OCI-LY7 (cell line): Measurements from ENCODE around the gene HSPB6. TPM values are rescaled to one million over a fixed set of nuclear protein-coding genes. Genes with fewer than 3 reads are reported as not detected.
A peak's percentile ranks its signal among the peaks of the same experiment; 100 is the strongest.

Source experiments
- BruUV-seq: library from RNA; stranded (reverse); fragments of 400-500 nt; replicated peaks from 2 replicates; lab custom pipeline; 2021; lab: Mats Ljungman, UMichigan
- CTCF ChIA-PET: fragments of 300-600 bp; sonication (Branson Sonifier 250); formaldehyde crosslinking; loops from one replicate; lab custom pipeline; 2022; ENCODE audit warnings: antibody characterized with exemption; ENCODE audit not compliant: unreplicated experiment; lab: Charles Lee
- POLR2A ChIA-PET: fragments of 300-600 bp; sonication (Branson Sonifier 250); formaldehyde crosslinking; loops from one replicate; lab custom pipeline; 2022; ENCODE audit warnings: antibody characterized with exemption; lab: Charles Lee
- DNase-seq: peaks from one replicate; pipeline ENCODE4 v3.0.0-alpha.2; 2015; ENCODE audit warnings: low spot score
- H2AFZ ChIP-seq: fragments of 200-600 bp; sonication (generic), shearing (Covaris generic); 2 replicates; pipeline ENCODE4 v1.6.1; 2014; ENCODE audit warnings: mild to moderate bottlenecking, antibody characterized with exemption, low read length, moderate library complexity
- H3K27ac ChIP-seq: fragments of 200-600 bp; sonication (generic); 2 replicates; pipeline ENCODE4 v1.5.1; 2014; ENCODE audit warnings: mixed run types, low read depth, mild to moderate bottlenecking, moderate library complexity, low read length, inconsistent platforms; ENCODE audit not compliant: poor library complexity, severe bottlenecking
- H3K36me3 ChIP-seq: fragments of 200-600 bp; sonication (generic); 2 replicates; pipeline ENCODE4 v1.6.1; 2014; ENCODE audit warnings: mild to moderate bottlenecking, antibody characterized with exemption, low read length, moderate library complexity, mixed read lengths; ENCODE audit not compliant: insufficient read depth
- H3K4me1 ChIP-seq: fragments of 200-600 bp; sonication (generic); 2 replicates; pipeline ENCODE4 v1.5.1; 2014; ENCODE audit warnings: mild to moderate bottlenecking, low read length; ENCODE audit not compliant: insufficient read depth, poor library complexity, severe bottlenecking
- H3K4me2 ChIP-seq: fragments of 200-600 bp; sonication (generic); 2 replicates; pipeline ENCODE4 v1.6.1; 2014; ENCODE audit warnings: mild to moderate bottlenecking, low read length
- H3K4me3 ChIP-seq: fragments of 200-600 bp; sonication (generic); 2 replicates; pipeline ENCODE4 v1.5.1; 2014; ENCODE audit warnings: mild to moderate bottlenecking, low read depth, low read length; ENCODE audit not compliant: poor library complexity, severe bottlenecking
- H3K79me2 ChIP-seq: fragments of 200-600 bp; sonication (generic); 2 replicates; pipeline ENCODE4 v1.6.1; 2016; ENCODE audit warnings: low read depth, mild to moderate bottlenecking, low read length, moderate library complexity, mixed read lengths; ENCODE audit not compliant: insufficient read depth
- H3K9me2 ChIP-seq: fragments of 200-600 bp; sonication (generic); 2 replicates; pipeline ENCODE4 v1.6.1; 2016; ENCODE audit warnings: mild to moderate bottlenecking, low read length, mixed read lengths; ENCODE audit not compliant: insufficient read depth
- H3K9me3 ChIP-seq: fragments of 200-600 bp; sonication (generic); 2 replicates; pipeline ENCODE4 v1.6.1; 2014; ENCODE audit warnings: mild to moderate bottlenecking, mixed run types, low read length, mixed read lengths
- H4K20me1 ChIP-seq: fragments of 200-600 bp; sonication (generic); 2 replicates; pipeline ENCODE4 v1.6.1; 2014; ENCODE audit warnings: mild to moderate bottlenecking, antibody characterized with exemption, low read length, moderate library complexity, mixed read lengths; ENCODE audit not compliant: insufficient read depth
- EZH2phosphoT487 ChIP-seq: fragments of 200-600 bp; sonication (generic); IDR thresholded peaks from 2 replicates; pipeline ENCODE4 v1.6.1; 2018; ENCODE audit warnings: low read depth, borderline replicate concordance, mild to moderate bottlenecking, mixed run types, antibody characterized with exemption, low read length, moderate library complexity, mixed read lengths
- intact Hi-C: fragments of 100-400 bp; cut with micrococcal nuclease; formaldehyde crosslinking; loops from one replicate; pipeline ENCODE4 v1.10.0; 2022; ENCODE audit not compliant: unreplicated experiment
- total RNA-seq, 2 experiments: library from RNA; depleted of rRNA in 1 of 2; stranded (reverse); fragments of >200 nt in 1 of 2; shearing (Covaris generic) in 1 of 2; gene quantifications; 2 replicates each; pipeline ENCODE4 v1.2.3, GENCODE V29; 2014 to 2022
- TF ChIP-seq, protein P1 (sequence below): fragments of 200-600 bp; sonication (generic); conservative IDR thresholded peaks from 2 replicates; pipeline ENCODE4 v1.5.1; 2014; ENCODE audit warnings: mild to moderate bottlenecking, antibody characterized with exemption, low read length, moderate library complexity, mixed read lengths

The HSPB6 gene
- total RNA-seq, 2 experiments from 2014 or later, result 1.7 TPM; not detected in 1

DNA sequence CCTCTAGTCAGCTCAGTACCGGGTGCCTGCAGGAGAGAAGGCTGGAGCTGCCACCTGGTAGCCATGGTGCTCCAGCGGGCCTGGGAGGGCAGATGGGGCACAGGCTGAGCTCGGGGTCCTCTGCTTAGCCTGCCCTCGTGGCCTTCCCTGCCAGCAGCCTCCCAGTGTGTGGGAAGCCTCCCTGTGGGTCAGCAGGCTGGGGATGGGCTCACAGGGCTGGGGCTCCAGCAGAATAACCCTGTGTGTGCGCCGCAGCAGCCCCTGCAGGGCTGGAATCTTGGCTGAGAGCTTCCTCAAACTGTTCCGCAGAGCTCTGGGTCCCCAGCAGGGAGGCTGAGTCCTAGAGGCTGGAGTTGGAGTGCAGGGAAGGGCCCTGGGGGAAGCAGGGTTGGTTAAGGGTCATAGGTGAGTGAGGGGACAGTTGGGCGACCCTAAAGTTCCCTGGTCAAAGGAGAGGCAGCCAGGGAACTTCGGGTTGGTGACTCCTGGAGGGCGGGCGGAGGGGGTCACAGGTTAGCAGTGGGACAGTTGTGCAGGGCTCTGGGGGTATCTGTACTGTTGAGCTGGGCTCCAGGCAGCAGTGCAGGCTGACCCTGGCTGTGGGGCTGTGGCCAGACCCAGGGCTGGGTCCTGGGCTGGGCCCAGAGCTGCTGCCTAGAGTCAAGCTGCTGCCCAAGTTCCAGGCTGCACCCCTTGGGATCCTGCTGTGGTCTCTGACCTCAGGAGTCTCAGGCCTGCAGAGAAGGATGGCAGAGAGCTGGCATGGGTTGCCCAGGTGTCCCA, 32.6 kb upstream of the HSPB6 start:
- H3K9me2 ChIP-seq, result no peaks in the 10 kb centered on the region
- H3K36me3 ChIP-seq, result no peaks in the 10 kb centered on the region
- ChIA-PET POLR2A (interaction anchor here (0.6 to 1.0 kb wide), 2 partner anchors 9 to 45 kb away, joined by 3 read pairs; no protein-coding TSS in a partner anchor), CTCF (no interaction called here)
- H4K20me1 ChIP-seq, result no peaks in the 10 kb centered on the region
- no peak for DNase-seq
- no peak overlapping the region for H2AFZ ChIP-seq
- no peak overlapping the region for H3K4me2 ChIP-seq
- no peak overlapping the region for H3K27ac ChIP-seq
- no peaks in the 10 kb centered on the region for H3K4me1 ChIP-seq
- intact Hi-C loops, result no loop called here
- H3K79me2 ChIP-seq, result no peaks in the 10 kb centered on the region
- no TSS peak for BruUV-seq
- no peak overlapping the region for H3K4me3 ChIP-seq
- TF ChIP-seq, protein P1, sequence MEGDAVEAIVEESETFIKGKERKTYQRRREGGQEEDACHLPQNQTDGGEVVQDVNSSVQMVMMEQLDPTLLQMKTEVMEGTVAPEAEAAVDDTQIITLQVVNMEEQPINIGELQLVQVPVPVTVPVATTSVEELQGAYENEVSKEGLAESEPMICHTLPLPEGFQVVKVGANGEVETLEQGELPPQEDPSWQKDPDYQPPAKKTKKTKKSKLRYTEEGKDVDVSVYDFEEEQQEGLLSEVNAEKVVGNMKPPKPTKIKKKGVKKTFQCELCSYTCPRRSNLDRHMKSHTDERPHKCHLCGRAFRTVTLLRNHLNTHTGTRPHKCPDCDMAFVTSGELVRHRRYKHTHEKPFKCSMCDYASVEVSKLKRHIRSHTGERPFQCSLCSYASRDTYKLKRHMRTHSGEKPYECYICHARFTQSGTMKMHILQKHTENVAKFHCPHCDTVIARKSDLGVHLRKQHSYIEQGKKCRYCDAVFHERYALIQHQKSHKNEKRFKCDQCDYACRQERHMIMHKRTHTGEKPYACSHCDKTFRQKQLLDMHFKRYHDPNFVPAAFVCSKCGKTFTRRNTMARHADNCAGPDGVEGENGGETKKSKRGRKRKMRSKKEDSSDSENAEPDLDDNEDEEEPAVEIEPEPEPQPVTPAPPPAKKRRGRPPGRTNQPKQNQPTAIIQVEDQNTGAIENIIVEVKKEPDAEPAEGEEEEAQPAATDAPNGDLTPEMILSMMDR, result no peak
- no peak for TF ChIP-seq EZH2phosphoT487
- H3K9me3 ChIP-seq, result no peaks in the 10 kb centered on the region

DNA sequence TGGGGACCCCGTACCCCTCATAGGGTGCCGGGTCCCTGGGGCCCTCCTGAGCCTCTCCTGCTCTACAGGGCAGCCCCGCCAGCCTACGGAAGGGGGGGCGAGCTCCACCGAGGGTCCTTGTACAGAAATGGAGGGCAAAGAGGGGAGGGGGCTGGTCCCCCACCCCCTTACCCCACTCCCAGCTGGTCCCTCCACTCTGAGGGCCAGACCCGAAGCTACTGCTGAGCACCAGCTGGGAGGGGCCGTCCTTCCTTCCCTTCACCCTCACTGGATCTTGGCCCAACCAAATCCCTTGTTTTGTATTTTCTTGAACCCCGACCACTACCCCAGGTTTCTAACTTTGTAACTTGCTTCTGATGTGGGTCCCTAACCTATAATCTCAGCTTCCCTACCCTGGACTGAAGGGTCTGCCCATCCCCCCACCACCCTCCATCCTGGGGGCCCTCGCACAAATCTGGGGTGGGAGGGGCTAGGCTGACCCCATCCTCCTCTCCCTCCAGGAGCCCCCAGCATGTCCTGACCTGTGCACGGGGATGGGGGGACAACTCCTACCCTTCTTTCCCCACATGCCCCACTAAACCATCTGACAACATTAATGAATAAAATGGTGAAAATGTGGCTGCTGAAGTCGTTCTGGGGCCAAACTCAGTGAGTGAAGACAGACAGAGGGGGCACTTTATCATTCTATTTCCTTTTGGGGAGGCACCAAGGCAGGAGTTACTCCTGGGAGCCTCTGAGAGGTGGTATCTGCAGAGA, 31.6 kb upstream of the HSPB6 start:
- H3K4me3 ChIP-seq, result no peak overlapping the region
- H2AFZ ChIP-seq, result no peak overlapping the region
- H3K4me2 ChIP-seq, result no peak overlapping the region
- no peaks in the 10 kb centered on the region for H3K9me2 ChIP-seq
- TF ChIP-seq, protein P1, result no peak
- TF ChIP-seq EZH2phosphoT487, result no peak
- no peaks in the 10 kb centered on the region for H3K9me3 ChIP-seq
- no peaks in the 10 kb centered on the region for H3K4me1 ChIP-seq
- ChIA-PET CTCF (no interaction called here), POLR2A (no interaction called here)
- no peak overlapping the region for H3K27ac ChIP-seq
- no peaks in the 10 kb centered on the region for H3K79me2 ChIP-seq
- no peak for DNase-seq
- intact Hi-C loops, result no loop called here
- TSS peak; percentile 85 for BruUV-seq
- no peaks in the 10 kb centered on the region for H4K20me1 ChIP-seq
- H3K36me3 ChIP-seq, result no peaks in the 10 kb centered on the region
